ENCODE results near the gene TFF1. TPM values are rescaled to one million over a fixed set of nuclear protein-coding genes. Genes with fewer than 3 reads are reported as not detected.

The TFF1 gene
- total RNA-seq, 2 experiments from 2014 or later: not detected

DNA sequence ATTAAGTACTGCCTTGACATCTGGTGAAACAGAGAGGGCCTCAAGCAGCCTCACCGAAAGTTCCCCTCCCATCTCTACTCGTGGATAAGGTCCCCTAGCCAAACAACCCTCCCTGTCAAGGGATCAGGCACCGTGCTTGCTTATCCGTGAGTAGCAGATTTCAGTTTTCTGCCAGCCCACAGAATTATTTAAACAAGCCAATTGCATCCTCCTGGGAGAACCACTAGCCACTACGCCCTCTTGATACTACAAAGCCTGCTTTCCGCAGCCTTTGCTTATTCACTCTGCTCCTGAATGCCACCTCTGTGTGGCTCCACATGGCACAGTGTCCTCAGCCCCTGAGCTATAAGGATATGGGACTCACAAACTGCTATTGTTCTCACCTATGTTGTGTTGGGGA, 9.7 kb downstream of the TFF1 start:
- CTCF ChIA-PET (ENCODE audit: unreplicated experiment): no interaction called here
- no peaks in the 10 kb centered on the region for H3K79me2 ChIP-seq (ENCODE audit: insufficient read depth, low read depth, low read length)

DNA sequence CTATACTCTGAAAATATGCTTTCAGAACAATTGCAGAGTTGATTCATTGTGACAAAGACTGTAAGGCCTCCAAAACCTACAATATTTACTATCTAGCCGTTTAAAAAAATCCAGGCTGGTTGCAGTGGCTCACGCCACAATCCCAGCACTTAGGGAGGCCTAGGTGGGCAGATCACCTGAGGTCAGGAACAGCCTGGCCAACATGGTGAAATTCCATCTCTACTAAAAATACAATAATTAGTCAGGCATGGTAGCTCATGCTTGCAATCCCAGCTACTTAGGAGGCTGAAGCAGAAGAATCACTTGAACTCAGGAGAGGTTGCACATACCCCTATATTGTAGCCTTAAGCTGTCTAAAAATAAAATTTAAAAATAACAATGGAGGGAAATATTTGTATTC, 10.3 kb downstream of the TFF1 start:
- POLR2A ChIA-PET: no interaction called here
- Histone ChIP-seq H3K36me3 (ENCODE audit: insufficient read depth, low read length) (no peaks in the 10 kb centered on the region), H3K4me1 (ENCODE audit: insufficient read depth, low read length, poor library complexity, severe bottlenecking) (no peaks in the 10 kb centered on the region), H2AFZ (ENCODE audit: low read length) (no peak overlapping the region), H3K9me2 (ENCODE audit: insufficient read depth, low read length) (no peaks in the 10 kb centered on the region), H3K79me2 (ENCODE audit: insufficient read depth, low read depth, low read length) (no peaks in the 10 kb centered on the region), H3K27ac (ENCODE audit: low read depth, low read length, poor library complexity, severe bottlenecking) (no peak overlapping the region), H3K4me2 (ENCODE audit: low read length) (no peak overlapping the region), H3K4me3 (ENCODE audit: low read depth, low read length, poor library complexity, severe bottlenecking) (no peak overlapping the region), H3K9me3 (ENCODE audit: low read length) (peaks cover 12% of the 10 kb centered on the region; the same call in 1 of the 2 replicates), H4K20me1 (ENCODE audit: insufficient read depth, low read length) (no peaks in the 10 kb centered on the region)
- intact Hi-C loops (cut with micrococcal nuclease; ENCODE audit: unreplicated experiment): no loop called here
- TF ChIP-seq, protein P1, sequence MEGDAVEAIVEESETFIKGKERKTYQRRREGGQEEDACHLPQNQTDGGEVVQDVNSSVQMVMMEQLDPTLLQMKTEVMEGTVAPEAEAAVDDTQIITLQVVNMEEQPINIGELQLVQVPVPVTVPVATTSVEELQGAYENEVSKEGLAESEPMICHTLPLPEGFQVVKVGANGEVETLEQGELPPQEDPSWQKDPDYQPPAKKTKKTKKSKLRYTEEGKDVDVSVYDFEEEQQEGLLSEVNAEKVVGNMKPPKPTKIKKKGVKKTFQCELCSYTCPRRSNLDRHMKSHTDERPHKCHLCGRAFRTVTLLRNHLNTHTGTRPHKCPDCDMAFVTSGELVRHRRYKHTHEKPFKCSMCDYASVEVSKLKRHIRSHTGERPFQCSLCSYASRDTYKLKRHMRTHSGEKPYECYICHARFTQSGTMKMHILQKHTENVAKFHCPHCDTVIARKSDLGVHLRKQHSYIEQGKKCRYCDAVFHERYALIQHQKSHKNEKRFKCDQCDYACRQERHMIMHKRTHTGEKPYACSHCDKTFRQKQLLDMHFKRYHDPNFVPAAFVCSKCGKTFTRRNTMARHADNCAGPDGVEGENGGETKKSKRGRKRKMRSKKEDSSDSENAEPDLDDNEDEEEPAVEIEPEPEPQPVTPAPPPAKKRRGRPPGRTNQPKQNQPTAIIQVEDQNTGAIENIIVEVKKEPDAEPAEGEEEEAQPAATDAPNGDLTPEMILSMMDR (conservative IDR thresholded peaks at IDR 0.05; ENCODE audit: low read length): no peak
- TF ChIP-seq EZH2phosphoT487 (IDR thresholded peaks at IDR 0.05; ENCODE audit: borderline replicate concordance, low read depth, low read length): no peak
- BruUV-seq (replicated peaks): no TSS peak
- DNase-seq (ENCODE audit: low spot score): no peak
- CTCF ChIA-PET (ENCODE audit: unreplicated experiment): no interaction called here

More for the DNA sequence above, 9.7 kb downstream of the TFF1 start:
- Histone ChIP-seq H3K9me2 (ENCODE audit: insufficient read depth, low read length) (no peaks in the 10 kb centered on the region), H3K27ac (ENCODE audit: low read depth, low read length, poor library complexity, severe bottlenecking) (no peak overlapping the region), H3K4me3 (ENCODE audit: low read depth, low read length, poor library complexity, severe bottlenecking) (no peak overlapping the region), H4K20me1 (ENCODE audit: insufficient read depth, low read length) (no peaks in the 10 kb centered on the region), H3K4me2 (ENCODE audit: low read length) (no peak overlapping the region), H2AFZ (ENCODE audit: low read length) (no peak overlapping the region), H3K36me3 (ENCODE audit: insufficient read depth, low read length) (no peaks in the 10 kb centered on the region), H3K4me1 (ENCODE audit: insufficient read depth, low read length, poor library complexity, severe bottlenecking) (no peaks in the 10 kb centered on the region), H3K9me3 (ENCODE audit: low read length) (peaks cover 12% of the 10 kb centered on the region; the same call in 1 of the 2 replicates)
- no peak for DNase-seq (ENCODE audit: low spot score)
- BruUV-seq (replicated peaks): no TSS peak
- POLR2A ChIA-PET: interaction anchor here (0.5 kb wide), 1 partner anchor 355 kb away, joined by 3 read pairs; no protein-coding TSS in a partner anchor
- no peak for TF ChIP-seq EZH2phosphoT487 (IDR thresholded peaks at IDR 0.05; ENCODE audit: borderline replicate concordance, low read depth, low read length)
- TF ChIP-seq, protein P1 (conservative IDR thresholded peaks at IDR 0.05; ENCODE audit: low read length): no peak
- intact Hi-C loops (cut with micrococcal nuclease; ENCODE audit: unreplicated experiment): no loop called here

DNA sequence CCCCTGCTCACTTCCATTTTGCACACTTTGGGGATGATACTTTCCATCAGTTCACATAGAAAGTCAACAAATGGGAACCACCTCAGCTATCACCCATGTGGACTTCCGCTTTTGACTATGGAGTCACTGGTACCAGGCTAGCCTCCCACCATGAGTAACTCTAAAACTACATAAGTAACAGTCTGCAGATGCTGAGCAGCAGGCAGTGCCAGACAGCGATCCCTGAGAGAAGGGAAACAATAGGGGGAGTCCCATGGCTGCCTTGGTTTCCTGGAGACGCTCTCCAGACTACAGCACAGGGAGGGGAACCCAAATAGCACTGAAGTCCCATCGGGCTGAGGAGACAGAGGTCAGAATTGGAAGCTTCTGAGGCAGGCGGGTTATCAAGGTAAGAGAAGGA, 12.7 kb downstream of the TFF1 start:
- Histone ChIP-seq H3K36me3 (ENCODE audit: insufficient read depth, low read length) (no peaks in the 10 kb centered on the region), H3K4me2 (ENCODE audit: low read length) (no peak overlapping the region), H4K20me1 (ENCODE audit: insufficient read depth, low read length) (no peaks in the 10 kb centered on the region), H3K79me2 (ENCODE audit: insufficient read depth, low read depth, low read length) (no peaks in the 10 kb centered on the region), H3K4me1 (ENCODE audit: insufficient read depth, low read length, poor library complexity, severe bottlenecking) (no peaks in the 10 kb centered on the region), H3K4me3 (ENCODE audit: low read depth, low read length, poor library complexity, severe bottlenecking) (no peak overlapping the region), H3K9me3 (ENCODE audit: low read length) (peaks cover 4% of the 10 kb centered on the region; the same call in 1 of the 2 replicates), H3K27ac (ENCODE audit: low read depth, low read length, poor library complexity, severe bottlenecking) (no peak overlapping the region), H2AFZ (ENCODE audit: low read length) (no peak overlapping the region), H3K9me2 (ENCODE audit: insufficient read depth, low read length) (no peaks in the 10 kb centered on the region)
- ChIA-PET POLR2A (interaction anchor here (0.7 kb wide), 1 partner anchor 267 kb away, joined by 3 read pairs; no protein-coding TSS in a partner anchor), CTCF (ENCODE audit: unreplicated experiment) (no interaction called here)
- TF ChIP-seq EZH2phosphoT487 (IDR thresholded peaks at IDR 0.05; ENCODE audit: borderline replicate concordance, low read depth, low read length): no peak
- TF ChIP-seq, protein P1 (conservative IDR thresholded peaks at IDR 0.05; ENCODE audit: low read length): no peak
- DNase-seq (ENCODE audit: low spot score): no peak
- no TSS peak for BruUV-seq (replicated peaks)
- intact Hi-C loops (cut with micrococcal nuclease; ENCODE audit: unreplicated experiment): no loop called here
